Right atrium auricular region (tissue), 2 donors: Measurements from ENCODE around the gene DTYMK. TPM values are rescaled to one million over a fixed set of nuclear protein-coding genes. Genes with fewer than 3 reads are reported as not detected.

Experiments
- DNase-seq: peaks from one replicate; pipeline ENCODE4 v3.0.0-alpha.2; 2019; ENCODE audit warnings: low spot score
- H3K27ac ChIP-seq, 2 donors: fragments of 200-600 bp; sonication (generic); 1 replicate in 1 of 2; 2 replicates in 1 of 2; pipeline ENCODE4 v1.5.1; 2016 to 2019
- H3K27me3 ChIP-seq, 2 donors: fragments of 200-600 bp; sonication (generic); one replicate each; pipeline versions ENCODE4 v1.5.1 to v1.6.0; 2017 to 2019
- H3K36me3 ChIP-seq: fragments of 200-600 bp; sonication (generic); one replicate; pipeline ENCODE4 v1.5.1; 2016
- H3K4me1 ChIP-seq, 2 donors: fragments of 200-600 bp; sonication (generic); one replicate each; pipeline versions ENCODE4 v1.5.1 to v1.6.0; 2017 to 2019
- H3K4me3 ChIP-seq, 2 donors: fragments of 200-600 bp; sonication (generic); 1 replicate in 1 of 2; 2 replicates in 1 of 2; pipeline ENCODE4 v1.5.1; 2017 to 2019; ENCODE audit warnings: mild to moderate bottlenecking in 1 of 2, moderate library complexity in 1 of 2
- H3K9me3 ChIP-seq, 2 donors: fragments of 200-600 bp; sonication (generic); one replicate each; pipeline ENCODE4 v1.5.1; 2019
- total RNA-seq, 2 donors: library from RNA; depleted of rRNA; stranded (reverse); fragments of >200 nt; gene quantifications; one replicate each; pipeline ENCODE4 v1.1.0, GENCODE V29; 2016
- TF ChIP-seq, protein P1 (sequence below), 2 donors: fragments of 200-600 bp; sonication (generic); IDR thresholded peaks; one replicate each; pipeline ENCODE4 v1.5.1; 2019; ENCODE audit warnings: antibody characterized with exemption in 2 of 2

The DTYMK gene
- total RNA-seq, 2 donors from 2014 or later: 6.4 to 6.6 TPM

DNA sequence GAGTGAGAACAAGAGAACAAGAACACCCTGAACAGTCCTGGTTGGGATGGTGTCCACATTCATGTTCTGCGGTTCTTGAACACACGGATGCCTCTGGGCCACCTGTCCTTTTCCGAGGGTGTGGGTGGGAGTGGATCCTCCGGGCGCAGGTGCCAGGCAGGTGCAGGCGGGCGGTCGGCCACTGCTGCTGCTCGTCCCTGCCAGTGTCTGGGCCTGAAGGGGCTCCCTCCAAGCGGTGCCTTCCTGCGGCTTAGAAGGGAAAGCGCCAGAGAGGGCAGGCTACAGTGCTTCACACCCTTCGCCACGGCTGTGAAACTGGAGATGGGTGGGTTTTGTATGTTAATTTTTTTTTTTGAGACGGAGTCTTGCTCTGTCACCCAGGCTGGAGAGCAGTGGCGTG, 39.8 kb upstream of the DTYMK start:
- Histone ChIP-seq H3K4me3 (no peak overlapping the region), H3K4me1 (peaks cover 0 to 9% of the 10 kb centered on the region in 2 donors), H3K27me3 (no peaks in the 10 kb centered on the region), H3K36me3 (peaks cover 14% of the 10 kb centered on the region), H3K27ac (no peak overlapping the region), H3K9me3 (no peaks in the 10 kb centered on the region)
- TF ChIP-seq, protein P1, sequence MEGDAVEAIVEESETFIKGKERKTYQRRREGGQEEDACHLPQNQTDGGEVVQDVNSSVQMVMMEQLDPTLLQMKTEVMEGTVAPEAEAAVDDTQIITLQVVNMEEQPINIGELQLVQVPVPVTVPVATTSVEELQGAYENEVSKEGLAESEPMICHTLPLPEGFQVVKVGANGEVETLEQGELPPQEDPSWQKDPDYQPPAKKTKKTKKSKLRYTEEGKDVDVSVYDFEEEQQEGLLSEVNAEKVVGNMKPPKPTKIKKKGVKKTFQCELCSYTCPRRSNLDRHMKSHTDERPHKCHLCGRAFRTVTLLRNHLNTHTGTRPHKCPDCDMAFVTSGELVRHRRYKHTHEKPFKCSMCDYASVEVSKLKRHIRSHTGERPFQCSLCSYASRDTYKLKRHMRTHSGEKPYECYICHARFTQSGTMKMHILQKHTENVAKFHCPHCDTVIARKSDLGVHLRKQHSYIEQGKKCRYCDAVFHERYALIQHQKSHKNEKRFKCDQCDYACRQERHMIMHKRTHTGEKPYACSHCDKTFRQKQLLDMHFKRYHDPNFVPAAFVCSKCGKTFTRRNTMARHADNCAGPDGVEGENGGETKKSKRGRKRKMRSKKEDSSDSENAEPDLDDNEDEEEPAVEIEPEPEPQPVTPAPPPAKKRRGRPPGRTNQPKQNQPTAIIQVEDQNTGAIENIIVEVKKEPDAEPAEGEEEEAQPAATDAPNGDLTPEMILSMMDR (IDR thresholded peaks at IDR 0.05): no peak
- no peak for DNase-seq

DNA sequence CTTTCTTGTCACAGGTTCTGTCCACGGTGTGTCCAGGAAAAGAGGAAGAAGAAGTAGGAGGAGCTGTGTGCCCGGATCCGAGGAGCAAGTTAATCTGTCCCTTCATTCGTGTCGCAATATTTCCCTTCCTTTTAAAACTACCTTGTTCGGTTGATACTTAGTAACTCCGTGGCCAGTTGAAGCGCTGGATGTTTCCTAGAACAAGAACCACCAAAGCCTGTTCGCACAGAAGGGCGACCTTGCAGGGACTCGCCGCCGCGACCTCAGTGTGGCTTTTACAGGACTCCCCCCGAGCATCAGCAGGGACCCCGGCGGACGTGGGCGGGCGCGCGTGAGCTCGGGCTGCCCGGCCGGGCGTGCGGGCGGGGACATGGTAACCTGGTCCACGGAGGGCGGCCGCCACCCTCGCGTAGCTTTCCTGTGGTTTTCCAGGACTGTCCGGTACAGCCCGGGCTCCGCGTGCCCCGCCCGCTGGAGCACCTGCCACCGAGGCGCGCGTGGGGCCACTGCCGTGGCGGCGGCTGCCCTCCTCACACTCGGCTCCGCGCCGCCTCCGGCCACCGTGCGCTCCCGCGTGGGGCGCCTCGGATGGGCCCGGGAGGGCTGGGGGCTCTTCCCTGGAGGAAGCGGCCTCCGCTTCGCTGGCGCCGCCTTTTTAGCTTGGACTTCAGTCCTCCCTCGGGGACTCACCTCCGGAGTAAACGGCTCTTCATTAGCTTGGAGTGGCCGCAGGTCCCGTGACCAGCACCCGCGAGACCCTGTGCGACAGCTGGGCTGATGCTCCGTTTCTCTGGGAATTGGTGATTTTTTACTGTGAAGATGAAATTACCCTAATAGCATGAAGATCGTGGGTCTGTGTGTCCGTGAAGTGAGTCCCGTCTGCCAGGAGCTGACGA, 38.6 kb upstream of the DTYMK start:
- H3K36me3 ChIP-seq: peaks cover 21% of the 10 kb centered on the region
- no peak overlapping the region for H3K4me3 ChIP-seq
- no peak overlapping the region for H3K27ac ChIP-seq
- H3K27me3 ChIP-seq: no peaks in the 10 kb centered on the region
- no peaks in the 10 kb centered on the region for H3K9me3 ChIP-seq
- peaks cover 0 to 9% of the 10 kb centered on the region in 2 donors for H3K4me1 ChIP-seq
- TF ChIP-seq, protein P1 (IDR thresholded peaks at IDR 0.05): no peak
- no peak for DNase-seq

DNA sequence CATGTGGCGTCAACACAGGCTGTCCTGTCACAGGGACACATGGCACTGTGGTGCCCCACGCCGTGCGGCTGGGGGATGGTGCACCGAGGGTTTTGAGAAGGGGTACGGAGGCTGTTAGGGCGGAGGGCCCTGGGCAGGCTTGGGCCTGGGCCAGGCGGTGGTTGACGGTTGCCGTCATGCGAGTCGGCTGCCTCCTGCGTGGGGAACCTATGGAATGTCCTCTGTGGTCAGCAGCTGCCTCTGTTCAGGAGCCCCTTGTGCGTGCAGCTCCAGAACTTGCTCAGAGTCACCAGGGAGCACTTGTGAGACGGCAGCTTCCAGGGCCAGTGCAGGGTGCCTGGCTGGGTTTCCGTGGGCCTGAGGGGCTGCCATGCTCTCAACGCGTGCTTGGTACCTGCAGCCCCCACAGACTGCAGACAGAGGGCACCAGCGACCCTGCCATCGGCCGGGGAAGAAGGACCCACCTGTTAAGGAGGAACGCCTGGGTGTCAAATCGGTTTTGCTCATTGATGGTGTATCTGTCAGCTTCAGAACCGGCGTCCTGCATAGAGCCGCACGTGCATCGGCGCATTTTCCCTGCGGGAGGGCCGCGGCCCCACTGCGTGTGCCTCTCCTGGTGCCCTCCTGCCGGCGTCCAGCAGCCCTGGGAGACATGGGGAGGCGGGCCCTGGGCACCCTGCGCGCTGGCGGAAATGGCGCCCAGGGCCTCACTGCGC, 37.8 kb upstream of the DTYMK start:
- H3K36me3 ChIP-seq: peaks cover 29% of the 10 kb centered on the region

DNA sequence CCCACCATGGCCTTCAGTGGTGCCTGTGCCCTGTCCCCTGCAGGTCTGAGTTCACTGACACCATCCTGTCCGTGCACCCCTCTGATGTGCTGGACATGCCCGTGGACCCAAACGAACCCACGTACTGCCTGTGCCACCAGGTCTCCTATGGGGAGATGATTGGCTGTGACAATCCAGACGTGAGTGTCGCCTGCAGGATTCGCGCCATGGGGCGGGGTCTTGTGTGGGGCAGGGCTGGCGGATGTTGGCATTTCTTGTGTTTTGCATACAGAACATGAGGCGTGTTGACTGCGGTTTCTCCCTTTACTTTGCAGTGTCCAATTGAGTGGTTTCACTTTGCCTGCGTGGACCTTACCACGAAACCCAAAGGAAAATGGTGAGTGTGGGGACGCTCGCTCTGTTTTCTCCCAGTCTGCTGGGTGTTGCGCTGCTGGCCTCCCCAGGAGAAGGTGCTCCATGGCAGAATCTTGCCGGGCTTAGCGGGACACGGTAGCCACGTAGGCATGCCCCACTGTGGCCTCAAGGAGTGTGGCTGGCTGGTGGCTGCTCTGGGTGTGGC, 36.4 kb upstream of the DTYMK start:
- H3K4me1 ChIP-seq: peaks cover 0 to 6% of the 10 kb centered on the region in 2 donors
- H3K27me3 ChIP-seq: no peaks in the 10 kb centered on the region
- H3K36me3 ChIP-seq: peaks cover 30% of the 10 kb centered on the region
- H3K27ac ChIP-seq: no peak overlapping the region
- TF ChIP-seq, protein P1 (IDR thresholded peaks at IDR 0.05): no peak
- H3K9me3 ChIP-seq: no peaks in the 10 kb centered on the region
- no peak overlapping the region for H3K4me3 ChIP-seq
- no peak for DNase-seq

More for the DNA sequence above, 37.8 kb upstream of the DTYMK start:
- DNase-seq: no peak
- no peaks in the 10 kb centered on the region for H3K9me3 ChIP-seq
- TF ChIP-seq, protein P1 (IDR thresholded peaks at IDR 0.05): peak in 1 of 2 donors; percentile 40
- H3K4me3 ChIP-seq: no peak overlapping the region
- H3K4me1 ChIP-seq: peaks cover 0 to 9% of the 10 kb centered on the region in 2 donors
- no peaks in the 10 kb centered on the region for H3K27me3 ChIP-seq
- no peak overlapping the region for H3K27ac ChIP-seq

DNA sequence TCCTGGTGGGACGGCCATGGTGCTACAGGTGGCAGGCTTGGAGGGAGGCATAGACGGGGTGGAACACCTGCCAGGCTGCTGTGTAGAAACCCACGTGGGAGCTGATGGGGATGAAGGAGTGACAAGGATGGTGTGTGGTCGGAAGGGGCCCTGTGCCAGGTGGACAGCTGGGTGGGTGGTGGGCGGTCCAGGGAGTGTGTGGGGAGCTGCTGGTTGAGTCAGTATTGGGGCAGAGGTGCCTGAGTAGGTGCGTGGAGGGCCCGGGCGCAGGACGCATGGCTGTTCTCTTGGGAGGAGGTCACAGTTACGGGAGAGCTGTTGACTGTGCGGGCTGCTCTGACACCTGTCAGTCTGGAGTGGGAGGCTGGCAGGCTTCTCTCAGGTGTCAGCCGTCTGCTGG, 35.2 kb upstream of the DTYMK start:
- Histone ChIP-seq H3K4me1 (no peaks in the 10 kb centered on the region), H3K27me3 (no peaks in the 10 kb centered on the region), H3K9me3 (no peaks in the 10 kb centered on the region), H3K36me3 (peaks cover 30% of the 10 kb centered on the region), H3K4me3 (no peak overlapping the region), H3K27ac (no peak overlapping the region)
- TF ChIP-seq, protein P1 (IDR thresholded peaks at IDR 0.05): no peak
- DNase-seq: no peak
